ENCODE measurements around the gene AKNA.

GRCh38 chr9:114397848-114398605, 10.2 kb upstream of the AKNA start:
- TF ChIP-seq SIN3A (IDR thresholded peaks at IDR 0.05; ENCODE audit: borderline replicate concordance, insufficient read depth, low read length) = peak; percentile 32; the same call in 1 of the 2 replicates
- TF ChIP-seq FOXP2 (optimal IDR thresholded peaks at IDR 0.05; ENCODE audit: borderline replicate concordance, extremely low read depth, extremely low read length, insufficient read depth) = no peak
- no peak for TF ChIP-seq POLR2AphosphoS5 (IDR thresholded peaks at IDR 0.05; ENCODE audit: low read depth, low read length)
- peak in 1 of 2 experiments; percentile 36; a peak in 1 of 4 replicates for TF ChIP-seq REST (IDR thresholded peaks at IDR 0.05; ENCODE audit: insufficient read depth in 1 of 2, low read depth in 2 of 2, low read length in 2 of 2)

All from PFSK-1 (cell line).